Muscle layer of duodenum (tissue), 2 donors: ENCODE results near the gene GIPR.
A peak's percentile ranks its signal among the peaks of the same experiment; 100 is the strongest.
"Not testable (repeated sequence)": the region's sequence is repeated elsewhere in the genome, so short reads cannot be mapped to it uniquely, and the experiment has no call there.

Experiments used
- H3K27ac ChIP-seq: one replicate; pipeline ENCODE4 v1.7.0; 2013; ENCODE audit warnings: mild to moderate bottlenecking, low read length
- H3K27me3 ChIP-seq: one replicate; pipeline ENCODE4 v1.7.0; 2013; ENCODE audit warnings: low read depth, mild to moderate bottlenecking, control low read depth, low read length
- H3K36me3 ChIP-seq, 2 donors: one replicate each; pipeline ENCODE4 v1.7.0; 2013; ENCODE audit warnings: low read length in 2 of 2, control low read depth in 1 of 2, mild to moderate bottlenecking in 1 of 2; ENCODE audit not compliant: insufficient read depth in 2 of 2, control insufficient read depth in 1 of 2
- H3K4me1 ChIP-seq, 2 donors: one replicate each; pipeline ENCODE4 v1.7.0; 2013; ENCODE audit warnings: low read length in 2 of 2, mild to moderate bottlenecking in 2 of 2, control low read depth in 1 of 2, moderate library complexity in 1 of 2; ENCODE audit not compliant: insufficient read depth in 2 of 2, control insufficient read depth in 1 of 2
- H3K4me3 ChIP-seq, 2 donors: one replicate each; pipeline ENCODE4 v1.7.0; 2013; ENCODE audit warnings: low read length in 2 of 2, low read depth in 1 of 2, mild to moderate bottlenecking in 1 of 2
- H3K9me3 ChIP-seq, 2 donors: one replicate each; pipeline ENCODE4 v1.7.0; 2013; ENCODE audit warnings: low read length in 2 of 2, control low read depth in 1 of 2, mild to moderate bottlenecking in 1 of 2; ENCODE audit not compliant: control insufficient read depth in 1 of 2
- donor health status: healthy.

Gene GIPR

DNA sequence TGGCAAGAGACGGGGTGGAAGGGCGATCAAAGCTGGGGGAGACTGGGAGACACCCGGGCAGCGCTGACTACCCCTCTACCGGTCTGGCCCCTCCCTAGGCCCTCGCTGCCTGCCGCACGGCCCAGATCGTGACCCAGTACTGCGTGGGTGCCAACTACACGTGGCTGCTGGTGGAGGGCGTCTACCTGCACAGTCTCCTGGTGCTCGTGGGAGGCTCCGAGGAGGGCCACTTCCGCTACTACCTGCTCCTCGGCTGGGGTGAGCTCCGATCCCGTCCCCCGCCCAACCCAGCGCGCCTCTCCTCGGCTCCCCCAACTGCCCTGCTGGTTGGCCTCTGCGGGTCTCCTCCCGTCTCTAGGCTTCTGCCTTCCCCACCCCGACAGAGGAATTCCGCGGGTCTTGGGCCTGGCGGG is 8.8 kb downstream of the GIPR start:
- Histone ChIP-seq H3K27ac (no peak overlapping the region), H3K4me3 (no peak overlapping the region), H3K4me1 (peaks cover 0 to 18% of the 10 kb centered on the region in 2 donors), H3K9me3 (no peaks in the 10 kb centered on the region), H3K36me3 (no peaks in the 10 kb centered on the region), H3K27me3 (peaks cover 14% of the 10 kb centered on the region)

DNA sequence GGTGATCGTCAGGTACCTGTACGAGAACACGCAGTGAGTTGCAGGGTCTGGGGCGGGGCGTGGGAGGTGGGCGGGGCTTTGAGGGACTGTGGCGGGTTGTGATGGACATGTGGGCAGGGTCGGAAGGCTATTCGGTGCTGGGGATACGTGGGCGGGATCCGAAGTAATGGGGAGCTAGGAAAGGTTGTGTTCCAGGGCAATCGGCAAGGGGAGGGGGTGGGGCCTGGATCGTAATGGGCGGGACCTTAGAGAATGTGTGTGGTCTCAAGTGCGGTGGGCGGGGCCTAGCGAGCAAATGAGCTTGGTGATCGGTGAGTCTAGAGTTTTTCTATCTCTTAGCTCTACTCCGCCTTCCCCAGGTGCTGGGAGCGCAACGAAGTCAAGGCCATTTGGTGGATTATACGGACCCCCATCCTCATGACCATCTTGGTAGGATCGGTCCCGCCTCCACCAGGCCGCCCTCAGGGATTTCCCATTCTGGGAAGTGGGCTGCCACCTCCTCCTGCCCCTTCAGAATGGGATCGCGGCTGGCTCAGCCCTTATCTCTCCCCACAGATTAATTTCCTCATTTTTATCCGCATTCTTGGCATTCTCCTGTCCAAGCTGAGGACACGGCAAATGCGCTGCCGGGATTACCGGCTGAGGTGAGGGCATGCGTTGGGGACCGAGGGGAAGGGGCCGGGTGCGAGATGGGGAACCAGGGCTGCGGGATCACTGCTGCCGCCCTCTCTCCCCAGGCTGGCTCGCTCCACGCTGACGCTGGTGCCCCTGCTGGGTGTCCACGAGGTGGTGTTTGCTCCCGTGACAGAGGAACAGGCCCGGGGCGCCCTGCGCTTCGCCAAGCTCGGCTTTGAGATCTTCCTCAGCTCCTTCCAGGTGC is 9.6 kb downstream of the GIPR start:
- Histone ChIP-seq H3K36me3 (no peaks in the 10 kb centered on the region), H3K27me3 (peaks cover 14% of the 10 kb centered on the region), H3K9me3 (no peaks in the 10 kb centered on the region), H3K4me3 (no peak overlapping the region), H3K4me1 (peaks cover 0 to 19% of the 10 kb centered on the region in 2 donors), H3K27ac (no peak overlapping the region)

DNA sequence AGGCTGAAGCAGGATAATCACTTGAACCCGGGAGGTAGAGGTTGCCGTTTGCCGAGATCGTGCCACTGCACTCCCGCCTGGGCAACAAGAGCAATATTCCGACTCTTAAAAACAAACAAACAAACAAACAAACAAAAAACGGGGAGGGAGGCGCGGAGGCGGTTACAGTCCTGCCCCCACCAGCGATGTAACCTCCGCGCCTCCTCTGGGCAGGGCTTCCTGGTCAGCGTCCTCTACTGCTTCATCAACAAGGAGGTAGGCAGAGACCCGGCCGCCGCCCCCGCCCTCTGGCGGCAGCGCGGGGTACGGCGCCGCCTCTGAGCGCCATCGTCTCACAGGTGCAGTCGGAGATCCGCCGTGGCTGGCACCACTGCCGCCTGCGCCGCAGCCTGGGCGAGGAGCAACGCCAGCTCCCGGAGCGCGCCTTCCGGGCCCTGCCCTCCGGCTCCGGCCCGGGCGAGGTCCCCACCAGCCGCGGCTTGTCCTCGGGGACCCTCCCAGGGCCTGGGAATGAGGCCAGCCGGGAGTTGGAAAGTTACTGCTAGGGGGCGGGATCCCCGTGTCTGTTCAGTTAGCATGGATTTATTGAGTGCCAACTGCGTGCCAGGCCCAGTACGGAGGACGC is 13.5 kb downstream of the GIPR start:
- H3K9me3 ChIP-seq = no peaks in the 10 kb centered on the region
- H3K27ac ChIP-seq = no peak overlapping the region
- H3K4me1 ChIP-seq = peaks cover 0 to 19% of the 10 kb centered on the region in 2 donors
- H3K27me3 ChIP-seq = peaks cover 14% of the 10 kb centered on the region
- peaks cover 3 to 26% of the 10 kb centered on the region in 2 donors for H3K36me3 ChIP-seq
- H3K4me3 ChIP-seq = peak overlapping the region; percentile 9 to 66

DNA sequence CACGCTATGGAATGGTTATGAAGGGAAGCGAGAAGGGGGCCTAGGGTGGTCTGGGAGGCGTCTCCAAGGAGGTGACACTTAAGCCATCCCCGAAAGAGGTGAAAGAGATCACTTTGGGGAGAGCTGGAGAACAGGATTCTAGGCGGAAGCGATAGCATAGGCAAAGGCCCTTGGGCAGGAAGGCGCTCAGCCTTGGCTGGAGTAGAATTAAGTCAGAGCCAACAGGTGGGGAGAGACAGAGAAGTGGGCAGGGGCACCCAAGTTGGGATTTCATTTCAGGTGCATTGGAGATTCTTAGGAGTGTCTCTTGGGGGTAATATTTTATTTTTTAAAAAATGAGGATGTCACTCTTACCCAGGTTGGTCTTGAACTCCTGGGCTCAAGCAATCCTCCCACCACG is 14.1 kb downstream of the GIPR start:
- Histone ChIP-seq H3K27ac (no peak overlapping the region), H3K4me3 (no peak overlapping the region), H3K27me3 (peaks cover 14% of the 10 kb centered on the region), H3K4me1 (peaks cover 0 to 14% of the 10 kb centered on the region in 2 donors), H3K9me3 (no peaks in the 10 kb centered on the region), H3K36me3 (peaks cover 6 to 28% of the 10 kb centered on the region in 2 donors)

DNA sequence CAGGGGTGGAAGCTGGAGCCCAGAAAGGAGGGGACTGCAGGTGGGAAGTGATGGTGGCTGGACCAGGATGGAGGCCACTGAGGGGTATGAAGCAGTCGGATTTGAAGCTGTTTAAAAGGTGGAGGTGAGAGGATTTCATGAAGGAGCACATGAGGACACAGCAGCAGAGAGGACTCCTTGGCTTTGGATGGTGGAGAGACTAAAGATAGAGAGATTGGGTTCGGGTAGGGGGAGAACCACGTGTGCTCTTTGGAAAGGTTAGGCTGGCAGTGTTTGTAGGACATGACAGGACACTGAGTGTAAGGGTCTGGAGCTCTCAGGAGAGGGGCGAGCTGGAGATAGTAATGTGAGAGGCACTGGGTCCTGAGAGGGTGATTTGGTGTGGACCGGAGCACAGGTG is 14.9 kb downstream of the GIPR start:
- Histone ChIP-seq H3K36me3 (peaks cover 14 to 36% of the 10 kb centered on the region in 2 donors), H3K4me1 (peaks cover 0 to 11% of the 10 kb centered on the region in 2 donors), H3K27me3 (peaks cover 8% of the 10 kb centered on the region), H3K9me3 (no peaks in the 10 kb centered on the region), H3K4me3 (no peak overlapping the region), H3K27ac (no peak overlapping the region)

DNA sequence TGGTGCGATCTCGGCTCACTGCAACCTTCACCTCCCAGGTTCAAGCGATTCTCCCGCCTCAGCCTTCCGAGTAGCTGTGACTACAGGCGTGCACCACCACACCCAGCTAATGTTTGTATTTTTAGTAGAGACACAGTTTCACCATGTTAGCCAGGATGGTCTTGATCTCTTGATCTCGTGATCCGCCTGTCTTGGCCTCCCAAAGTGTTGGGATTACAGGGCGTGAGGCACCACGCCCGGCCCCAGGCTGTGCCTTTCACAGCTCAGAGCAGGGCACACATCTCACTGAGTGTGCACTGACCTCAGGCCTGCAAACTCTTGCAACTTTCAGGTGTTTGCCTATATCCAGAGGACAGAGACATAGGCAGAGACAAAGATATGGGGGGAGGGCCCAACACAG is 17.0 kb downstream of the GIPR start:
- peaks cover 0 to 11% of the 10 kb centered on the region in 2 donors for H3K4me1 ChIP-seq
- H3K27ac ChIP-seq, H3K4me3 ChIP-seq, H3K9me3 ChIP-seq, H3K27me3 ChIP-seq: not testable (repeated sequence)
- H3K36me3 ChIP-seq = peaks cover 19 to 43% of the 10 kb centered on the region in 2 donors

DNA sequence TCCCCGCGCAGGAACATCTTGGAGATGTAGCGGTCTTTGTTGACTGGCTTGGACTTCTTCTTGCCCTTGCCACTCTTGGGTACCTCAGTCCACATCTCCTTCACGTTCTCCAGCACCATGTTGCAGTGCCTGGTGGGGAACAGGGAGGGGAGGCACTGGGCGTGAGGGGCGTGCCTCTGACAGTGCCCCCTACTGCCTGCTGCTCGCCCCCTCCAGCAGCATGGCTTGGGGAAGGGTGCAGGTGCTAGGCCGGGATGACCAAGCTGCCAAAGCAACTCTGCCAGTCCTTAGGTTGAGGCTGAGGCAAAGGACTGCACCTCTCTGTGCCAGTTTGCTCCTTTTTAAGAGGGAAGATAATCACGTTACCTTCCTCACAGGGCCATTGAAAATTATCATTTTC is 19.6 kb downstream of the GIPR start:
- peaks cover 0 to 8% of the 10 kb centered on the region in 2 donors for H3K4me1 ChIP-seq
- H3K27ac ChIP-seq = no peak overlapping the region
- H3K9me3 ChIP-seq = no peaks in the 10 kb centered on the region
- H3K27me3 ChIP-seq = no peaks in the 10 kb centered on the region
- no peak overlapping the region for H3K4me3 ChIP-seq
- peaks cover 19 to 44% of the 10 kb centered on the region in 2 donors for H3K36me3 ChIP-seq

DNA sequence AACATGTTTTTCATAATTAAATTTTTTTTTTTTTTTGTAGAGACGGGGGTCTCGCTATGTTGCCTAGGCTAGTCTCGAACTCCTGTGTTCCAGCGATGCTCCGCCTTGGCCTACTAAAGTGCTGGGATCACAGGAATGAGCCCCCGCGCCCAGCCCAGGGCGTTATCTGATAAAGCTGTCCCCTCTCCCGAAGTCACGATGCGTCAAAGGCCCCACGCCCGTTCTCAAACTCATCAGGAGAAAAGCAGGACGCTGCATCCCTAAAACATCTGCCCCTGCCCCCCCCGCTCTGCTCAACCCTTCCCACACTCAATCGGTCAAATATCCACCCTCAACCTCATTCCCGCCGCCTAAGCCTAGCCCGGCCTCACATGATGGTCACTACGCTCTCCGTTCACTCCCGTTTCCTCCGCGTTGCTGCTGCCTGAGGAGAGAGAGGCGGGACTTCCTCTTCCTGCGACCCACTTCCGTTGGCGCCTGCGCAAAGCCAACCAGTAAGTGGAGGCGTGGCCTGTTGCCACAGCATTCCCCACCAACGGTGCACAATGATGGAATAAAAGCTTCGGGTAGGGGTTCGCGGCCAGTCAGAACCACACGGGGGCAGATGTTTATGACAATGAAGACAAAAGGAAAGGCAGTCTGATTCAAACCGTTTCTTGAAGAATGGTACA is 23.6 kb downstream of the GIPR start, which contains the start of gene SNRPD2:
SNRPD2 (minus strand) TSS at position 438 of the 671 bp plus-strand sequence; CDS start at position 373, 65 bp downstream.
- Histone ChIP-seq H3K4me3 (peak within 1 kb of the TSS; percentile 83 to 89), H3K27ac (peak within 1 kb of the TSS; percentile 91), H3K36me3 (peaks cover 16 to 35% of the 10 kb centered on the region in 2 donors), H3K27me3 (no peaks in the 10 kb centered on the region), H3K9me3 (no peaks in the 10 kb centered on the region), H3K4me1 (peaks cover 0 to 8% of the 10 kb centered on the region in 2 donors)

DNA sequence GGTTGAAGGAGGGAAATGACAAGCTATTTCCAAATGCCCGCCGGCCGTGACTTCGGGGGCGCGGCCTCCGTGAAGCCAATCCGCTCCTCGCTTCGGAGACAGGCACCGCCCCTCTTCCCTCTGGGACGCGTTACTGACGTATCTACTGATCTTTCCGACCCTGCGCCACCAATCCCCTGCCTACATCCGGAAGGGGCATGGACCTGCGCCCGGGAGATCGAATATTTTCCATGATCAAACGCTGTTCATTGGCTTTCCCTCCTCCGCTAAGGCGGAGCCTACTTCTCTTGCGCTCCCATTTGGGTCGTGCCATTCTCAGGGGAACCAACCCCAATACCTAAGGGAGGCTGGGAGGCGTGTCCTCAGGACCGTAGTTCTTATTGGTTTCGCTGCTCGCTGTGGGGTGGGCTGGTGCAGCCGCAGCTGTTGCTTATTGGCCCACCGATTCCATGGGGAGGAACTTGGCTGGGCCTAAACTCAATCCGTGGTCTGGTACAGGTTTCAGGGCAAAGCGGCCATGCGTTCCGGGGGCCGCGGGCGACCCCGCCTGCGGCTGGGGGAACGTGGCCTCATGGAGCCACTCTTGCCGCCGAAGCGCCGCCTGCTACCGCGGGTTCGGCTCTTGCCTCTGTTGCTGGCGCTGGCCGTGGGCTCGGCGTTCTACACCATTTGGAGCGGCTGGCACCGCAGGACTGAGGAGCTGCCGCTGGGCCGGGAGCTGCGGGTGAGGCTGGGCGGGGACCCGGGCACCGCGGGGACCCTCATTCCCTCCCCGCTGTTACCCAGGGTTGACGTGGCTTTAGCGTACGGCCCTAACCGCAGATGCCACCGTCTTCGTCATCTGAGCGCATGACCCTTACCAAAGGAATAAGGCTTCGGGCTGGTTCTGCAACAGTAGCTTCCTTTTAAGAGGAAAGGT is 24.4 kb downstream of the GIPR start, which contains the start of gene QPCTL:
QPCTL (plus strand) TSS at position 480 of the 919 bp plus-strand sequence; CDS start at position 518, 38 bp downstream.
- Histone ChIP-seq H3K27me3 (no peaks in the 10 kb centered on the region), H3K9me3 (no peaks in the 10 kb centered on the region), H3K4me1 (peaks cover 0 to 8% of the 10 kb centered on the region in 2 donors), H3K36me3 (peaks cover 10 to 30% of the 10 kb centered on the region in 2 donors), H3K4me3 (peak within 1 kb of the TSS; percentile 83 to 89), H3K27ac (peak within 1 kb of the TSS; percentile 91)

DNA sequence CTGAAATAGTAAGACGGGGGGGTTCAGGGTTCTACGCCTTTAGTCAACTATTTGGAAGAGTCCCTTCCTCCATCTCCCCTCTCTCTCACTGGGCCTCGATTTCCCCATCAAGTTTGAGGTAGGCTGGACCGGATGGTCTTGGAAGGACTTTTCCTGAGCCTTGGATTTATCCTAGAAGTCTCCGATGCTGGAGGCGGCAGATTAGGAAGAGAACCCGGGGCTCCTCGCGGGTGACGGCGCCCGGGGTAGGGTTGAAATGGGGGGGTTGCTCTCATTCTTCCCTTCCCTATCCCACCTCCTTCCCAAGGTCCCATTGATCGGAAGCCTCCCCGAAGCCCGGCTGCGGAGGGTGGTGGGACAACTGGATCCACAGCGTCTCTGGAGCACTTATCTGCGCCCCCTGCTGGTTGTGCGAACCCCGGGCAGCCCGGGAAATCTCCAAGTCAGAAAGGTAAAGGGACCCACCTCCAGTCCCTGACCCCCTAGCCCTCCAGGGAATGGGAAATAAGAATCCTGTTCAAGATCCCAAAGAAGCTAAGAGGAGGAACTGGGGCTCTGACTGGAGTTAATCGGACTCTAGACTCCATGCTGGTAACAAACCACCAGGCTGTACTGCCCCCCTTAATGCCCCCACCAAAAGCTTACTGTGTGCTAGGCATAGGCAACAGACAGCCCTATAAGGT is 25.2 kb downstream of the GIPR start:
- Histone ChIP-seq H3K4me3 (peak overlapping the region; percentile 83 to 89), H3K27me3 (no peaks in the 10 kb centered on the region), H3K4me1 (peaks cover 0 to 8% of the 10 kb centered on the region in 2 donors), H3K27ac (peak overlapping the region; percentile 91), H3K9me3 (no peaks in the 10 kb centered on the region), H3K36me3 (peaks cover 2 to 22% of the 10 kb centered on the region in 2 donors)
